Loucy (cell line): ENCODE measurements around the gene SEC14L3.
"Not testable (repeated sequence)": the region's sequence is repeated elsewhere in the genome, so short reads cannot be mapped to it uniquely, and the experiment has no call there.

Source experiments
- CTCF ChIP-seq: fragments of 200-600 bp; sonication (generic); conservative IDR thresholded peaks from 2 replicates; pipeline ENCODE4 v1.5.1; 2014; ENCODE audit warnings: mild to moderate bottlenecking, antibody characterized with exemption, low read length
- EZH2phosphoT487 ChIP-seq: fragments of 200-600 bp; IDR thresholded peaks from 2 replicates; pipeline ENCODE4 v1.6.1; 2018; ENCODE audit warnings: antibody characterized with exemption, mild to moderate bottlenecking, moderate library complexity, borderline replicate concordance

GRCh38 chr22:30460555-30460954, 11.3 kb downstream of the SEC14L3 start:
- TF ChIP-seq CTCF, EZH2phosphoT487: not testable (repeated sequence)
